ENCODE results near the gene TM9SF4. TPM values are rescaled to one million over a fixed set of nuclear protein-coding genes. Genes with fewer than 3 reads are reported as not detected.
"Not testable (repeated sequence)": the region's sequence is repeated elsewhere in the genome, so short reads cannot be mapped to it uniquely, and the experiment has no call there.

Gene TM9SF4
- total RNA-seq, 1 experiment from 2014 or later = 54.4 TPM

- POLR2A ChIA-PET (ENCODE audit: low non-redundant PET) = no interaction called here
- CTCF ChIA-PET = no interaction called here
- Histone ChIP-seq H3K27ac (ENCODE audit: low read depth, low read length, poor library complexity, severe bottlenecking) (no peak overlapping the region), H3K4me1 (ENCODE audit: insufficient read depth, low read length, poor library complexity, severe bottlenecking) (no peaks in the 10 kb centered on the region), H3K27me3 (replicated peaks; ENCODE audit: insufficient read depth, low read depth, low read length, poor library complexity) (no peaks in the 10 kb centered on the region), H3K9me3 (ENCODE audit: low read depth, low read length, poor library complexity, severe bottlenecking) (no peaks in the 10 kb centered on the region), H3K36me3 (ENCODE audit: insufficient read depth, low read length, poor library complexity, severe bottlenecking) (peaks cover 47% of the 10 kb centered on the region), H3K4me3 (ENCODE audit: low read depth, low read length, poor library complexity, severe bottlenecking) (no peak overlapping the region)
- no peak for DNase-seq (ENCODE audit: low spot score)
- no TSS peak for BruUV-seq (replicated peaks)
- intact Hi-C loops (cut with micrococcal nuclease; ENCODE audit: unreplicated experiment) = no loop called here
- TF ChIP-seq EZH2 (IDR thresholded peaks at IDR 0.05; ENCODE audit: borderline replicate concordance, low read depth, low read length, poor library complexity, severe bottlenecking) = no peak
- no peak for TF ChIP-seq CTCF (conservative IDR thresholded peaks at IDR 0.05; ENCODE audit: low read depth, low read length)
Measured at GRCh38 chr20:32195581-32195980, 86.1 kb downstream of the TM9SF4 start.

DNA sequence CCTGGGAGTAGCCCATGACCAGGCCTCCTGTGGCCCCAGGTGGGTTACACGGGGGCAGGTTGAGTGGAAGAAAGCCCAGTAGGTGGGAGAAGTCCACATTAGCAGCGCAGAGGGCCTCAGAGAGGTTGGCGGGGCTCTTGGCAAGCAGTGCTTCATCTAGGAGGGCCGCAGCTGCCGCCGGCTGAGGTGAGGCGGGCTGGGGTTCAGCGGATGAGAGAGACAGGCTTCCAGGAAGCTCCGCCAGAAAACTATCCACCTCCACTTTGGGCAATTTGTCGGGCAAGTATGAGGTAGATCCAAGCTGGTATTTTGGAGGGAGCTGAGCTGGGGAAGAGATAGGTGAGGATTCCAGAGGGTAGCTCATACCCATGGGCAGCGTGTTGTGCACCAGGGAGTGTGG lies 87.1 kb downstream of the TM9SF4 start:
- H3K27me3 ChIP-seq (replicated peaks; ENCODE audit: insufficient read depth, low read depth, low read length, poor library complexity); BruUV-seq (replicated peaks); intact Hi-C loops (cut with micrococcal nuclease; ENCODE audit: unreplicated experiment); H3K4me1 ChIP-seq (ENCODE audit: insufficient read depth, low read length, poor library complexity, severe bottlenecking); POLR2A ChIA-PET (ENCODE audit: low non-redundant PET); H3K9me3 ChIP-seq (ENCODE audit: low read depth, low read length, poor library complexity, severe bottlenecking); H3K27ac ChIP-seq (ENCODE audit: low read depth, low read length, poor library complexity, severe bottlenecking); H3K4me3 ChIP-seq (ENCODE audit: low read depth, low read length, poor library complexity, severe bottlenecking); DNase-seq (ENCODE audit: low spot score); CTCF ChIA-PET: not testable (repeated sequence)
- H3K36me3 ChIP-seq (ENCODE audit: insufficient read depth, low read length, poor library complexity, severe bottlenecking) = peaks cover 57% of the 10 kb centered on the region

DNA sequence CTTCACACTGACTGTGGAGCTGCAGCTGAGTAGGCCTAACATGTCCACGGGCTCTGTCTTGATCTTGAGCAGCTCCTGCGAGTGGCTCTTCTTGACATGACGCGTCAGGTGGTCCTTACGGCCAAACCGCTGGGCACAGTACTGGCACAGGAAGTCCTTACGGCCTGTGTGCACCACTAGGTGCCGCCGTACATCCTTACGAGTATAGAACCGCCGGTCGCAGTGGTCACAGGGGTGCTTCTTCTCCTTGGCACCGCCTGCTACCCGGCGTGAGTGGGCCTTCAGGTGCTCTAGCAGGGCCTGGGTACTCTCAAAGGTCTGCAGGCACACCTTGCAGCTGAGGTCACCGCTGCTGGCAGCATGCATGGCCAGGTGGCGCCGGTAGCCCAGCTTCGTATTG lies 87.6 kb downstream of the TM9SF4 start:
- BruUV-seq (replicated peaks); CTCF ChIA-PET; H3K4me3 ChIP-seq (ENCODE audit: low read depth, low read length, poor library complexity, severe bottlenecking); H3K27me3 ChIP-seq (replicated peaks; ENCODE audit: insufficient read depth, low read depth, low read length, poor library complexity); H3K27ac ChIP-seq (ENCODE audit: low read depth, low read length, poor library complexity, severe bottlenecking); H3K4me1 ChIP-seq (ENCODE audit: insufficient read depth, low read length, poor library complexity, severe bottlenecking); DNase-seq (ENCODE audit: low spot score); H3K9me3 ChIP-seq (ENCODE audit: low read depth, low read length, poor library complexity, severe bottlenecking); POLR2A ChIA-PET (ENCODE audit: low non-redundant PET); intact Hi-C loops (cut with micrococcal nuclease; ENCODE audit: unreplicated experiment): not testable (repeated sequence)
- H3K36me3 ChIP-seq (ENCODE audit: insufficient read depth, low read length, poor library complexity, severe bottlenecking) = peaks cover 63% of the 10 kb centered on the region

DNA sequence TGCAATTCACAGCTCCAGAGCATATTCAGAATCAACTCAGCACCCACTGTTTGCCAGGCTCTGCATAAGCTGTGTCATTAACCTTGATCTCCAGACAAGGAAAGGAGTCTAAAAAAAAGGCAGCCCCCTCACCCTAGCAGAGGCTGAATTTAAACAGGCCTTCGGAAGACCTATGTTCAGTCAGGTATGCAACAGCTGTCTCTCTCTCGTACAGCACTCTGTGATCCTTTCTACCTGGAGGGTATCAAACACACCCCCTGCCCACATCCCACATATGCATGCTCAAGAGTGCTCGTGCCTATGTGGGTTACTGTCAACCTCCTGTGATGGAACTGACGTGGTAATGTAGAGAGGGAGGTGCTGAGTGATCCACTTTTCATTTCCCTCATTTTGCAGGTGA lies 89.5 kb downstream of the TM9SF4 start:
- Histone ChIP-seq H3K9me3 (ENCODE audit: low read depth, low read length, poor library complexity, severe bottlenecking) (no peaks in the 10 kb centered on the region), H3K4me1 (ENCODE audit: insufficient read depth, low read length, poor library complexity, severe bottlenecking) (peaks cover 3% of the 10 kb centered on the region), H3K27ac (ENCODE audit: low read depth, low read length, poor library complexity, severe bottlenecking) (no peak overlapping the region), H3K36me3 (ENCODE audit: insufficient read depth, low read length, poor library complexity, severe bottlenecking) (peaks cover 67% of the 10 kb centered on the region), H3K27me3 (replicated peaks; ENCODE audit: insufficient read depth, low read depth, low read length, poor library complexity) (no peaks in the 10 kb centered on the region), H3K4me3 (ENCODE audit: low read depth, low read length, poor library complexity, severe bottlenecking) (no peak overlapping the region)
- ChIA-PET CTCF (no interaction called here), POLR2A (ENCODE audit: low non-redundant PET) (interaction anchor here (0.6 kb wide), 1 partner anchor 279 kb away, joined by 3 read pairs; no protein-coding TSS in a partner anchor)
- no peak for TF ChIP-seq EZH2 (IDR thresholded peaks at IDR 0.05; ENCODE audit: borderline replicate concordance, low read depth, low read length, poor library complexity, severe bottlenecking)
- no peak for TF ChIP-seq CTCF (conservative IDR thresholded peaks at IDR 0.05; ENCODE audit: low read depth, low read length)
- intact Hi-C loops (cut with micrococcal nuclease; ENCODE audit: unreplicated experiment) = no loop called here
- no TSS peak for BruUV-seq (replicated peaks)
- no peak for DNase-seq (ENCODE audit: low spot score)

Measured in A673 (cell line).